GM18951 (cell line): ENCODE data around the gene MFGE8.

ENCODE experiments used
- POLR2A ChIP-seq: IDR thresholded peaks from 4 replicates; pipeline ENCODE4 v1.6.1; 2011; ENCODE audit warnings: mild to moderate bottlenecking; ENCODE audit not compliant: insufficient read length, insufficient read depth; ENCODE audit errors: extremely low read depth
- in situ Hi-C: fragments of 300-500 bp; cut with MboI; formaldehyde crosslinking; loops from one replicate; pipeline ENCODE4 v1.12.0; 2022; ENCODE audit warnings: low sequenced_read_pairs, mixed read lengths, inconsistent platforms; ENCODE audit not compliant: unreplicated experiment

Gene MFGE8

GRCh38 chr15:88909956-88910831 is 3.0 kb downstream of the MFGE8 start:
- no peak for TF ChIP-seq POLR2A
- in situ Hi-C loops: loop anchor here (5.0 kb wide), 1 partner anchor 107 kb away; no protein-coding TSS in a partner anchor

GRCh38 chr15:88908697-88909621 is 4.2 kb downstream of the MFGE8 start:
- in situ Hi-C loops: loop anchor here (5.0 kb wide), 1 partner anchor 108 kb away; no protein-coding TSS in a partner anchor
- no peak for TF ChIP-seq POLR2A

DNA sequence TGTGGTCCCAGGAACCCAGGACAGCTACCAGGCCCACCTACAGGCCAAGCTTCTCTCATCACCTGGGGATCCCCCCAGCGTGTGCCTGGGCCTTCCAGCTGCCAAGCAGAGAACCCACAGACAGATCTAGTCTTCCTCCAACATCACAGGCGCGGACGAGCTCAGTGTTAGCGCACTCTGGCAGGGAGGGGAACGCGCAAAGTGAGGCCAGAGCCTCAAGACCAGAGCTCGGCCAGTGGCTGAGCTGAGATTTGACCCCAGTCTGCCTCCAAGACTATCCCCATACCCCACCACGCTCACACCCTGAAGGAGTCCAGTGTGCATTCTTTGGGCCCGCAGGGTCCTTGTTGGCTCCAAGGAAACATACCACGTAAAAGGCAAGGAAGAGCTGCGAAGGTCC is 5.1 kb downstream of the MFGE8 start:
- no peak for TF ChIP-seq POLR2A
- in situ Hi-C loops: loop anchor here (5.0 kb wide), 1 partner anchor 109 kb away; no protein-coding TSS in a partner anchor

DNA sequence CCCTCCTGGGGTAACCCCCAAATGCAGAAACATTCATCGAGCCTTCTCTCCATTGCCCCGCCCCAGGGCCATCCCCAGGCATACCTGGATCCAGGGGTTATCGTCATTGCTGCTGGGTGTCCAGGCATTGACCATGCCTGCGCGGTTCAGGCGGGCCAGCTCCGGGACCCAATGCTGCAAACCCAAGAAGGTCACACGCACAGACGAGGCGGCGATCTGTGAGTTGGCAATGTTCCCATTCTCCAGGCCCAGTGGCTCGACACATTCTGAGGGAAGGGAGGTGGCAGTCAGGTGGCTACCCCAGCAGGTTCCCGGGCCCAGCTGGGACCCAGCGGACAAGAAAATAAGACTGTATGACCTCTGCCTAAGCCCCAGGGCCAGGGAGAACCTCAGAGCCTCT is 6.1 kb downstream of the MFGE8 start:
- TF ChIP-seq POLR2A: no peak
- in situ Hi-C loops: loop anchor here (5.0 kb wide), 1 partner anchor 110 kb away; no protein-coding TSS in a partner anchor

DNA sequence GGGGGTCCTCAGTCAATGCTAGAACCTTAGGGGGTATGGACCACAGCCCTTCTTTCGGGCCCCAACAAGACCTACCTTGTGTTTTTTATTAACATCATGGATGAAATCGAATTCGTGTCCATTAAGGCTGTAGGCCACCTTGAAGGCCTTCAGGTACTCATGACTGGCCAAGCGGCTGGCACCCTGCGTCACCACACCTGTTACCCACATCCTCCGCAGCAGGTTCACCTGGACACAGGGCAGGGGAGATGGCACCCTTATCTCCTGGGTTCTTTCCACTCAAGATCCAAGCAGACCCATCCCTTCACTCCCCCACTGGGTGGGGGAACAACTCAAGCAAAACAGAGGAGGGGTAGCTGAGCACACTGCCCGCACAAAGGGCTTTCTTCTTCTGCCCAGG is 6.6 kb downstream of the MFGE8 start:
- no peak for TF ChIP-seq POLR2A
- in situ Hi-C loops: loop anchor here (5.0 kb wide), 1 partner anchor 111 kb away; no protein-coding TSS in a partner anchor

DNA sequence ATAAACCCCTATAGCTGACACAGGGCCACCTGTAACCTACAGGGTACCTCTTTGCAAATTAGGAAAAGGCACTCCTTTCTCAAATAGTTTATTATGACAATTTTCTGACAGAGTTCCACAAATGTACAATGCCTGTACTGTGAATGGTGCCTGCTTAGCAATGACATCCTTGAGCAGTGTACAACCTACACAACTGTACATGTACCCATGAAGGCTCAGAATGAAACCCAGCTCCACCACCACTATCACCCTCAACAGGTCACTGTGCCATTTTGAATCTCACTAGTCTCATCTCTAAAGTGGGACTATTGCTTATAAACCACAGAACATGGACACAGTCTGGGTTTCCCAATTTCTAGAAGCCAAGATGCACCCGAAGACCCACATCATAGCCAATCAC is 7.0 kb downstream of the MFGE8 start:
- no peak for TF ChIP-seq POLR2A
- in situ Hi-C loops: loop anchor here (5.0 kb wide), 1 partner anchor 111 kb away; no protein-coding TSS in a partner anchor

GRCh38 chr15:88905576-88905975 is 7.6 kb downstream of the MFGE8 start:
- in situ Hi-C loops: loop anchor here (5.0 kb wide), 1 partner anchor 112 kb away; no protein-coding TSS in a partner anchor
- TF ChIP-seq POLR2A: no peak

GRCh38 chr15:88904624-88905327 is 8.4 kb downstream of the MFGE8 start:
- no peak for TF ChIP-seq POLR2A
- in situ Hi-C loops: loop anchor here (5.0 kb wide), 1 partner anchor 113 kb away; no protein-coding TSS in a partner anchor

GRCh38 chr15:88904257-88904623 is 8.9 kb downstream of the MFGE8 start:
- TF ChIP-seq POLR2A: no peak

GRCh38 chr15:88902846-88903245 is 10.3 kb downstream of the MFGE8 start:
- in situ Hi-C loops: no loop called here
- no peak for TF ChIP-seq POLR2A

More at GRCh38 chr15:88904257-88904623, 8.9 kb downstream of the MFGE8 start:
- in situ Hi-C loops: no loop called here

DNA sequence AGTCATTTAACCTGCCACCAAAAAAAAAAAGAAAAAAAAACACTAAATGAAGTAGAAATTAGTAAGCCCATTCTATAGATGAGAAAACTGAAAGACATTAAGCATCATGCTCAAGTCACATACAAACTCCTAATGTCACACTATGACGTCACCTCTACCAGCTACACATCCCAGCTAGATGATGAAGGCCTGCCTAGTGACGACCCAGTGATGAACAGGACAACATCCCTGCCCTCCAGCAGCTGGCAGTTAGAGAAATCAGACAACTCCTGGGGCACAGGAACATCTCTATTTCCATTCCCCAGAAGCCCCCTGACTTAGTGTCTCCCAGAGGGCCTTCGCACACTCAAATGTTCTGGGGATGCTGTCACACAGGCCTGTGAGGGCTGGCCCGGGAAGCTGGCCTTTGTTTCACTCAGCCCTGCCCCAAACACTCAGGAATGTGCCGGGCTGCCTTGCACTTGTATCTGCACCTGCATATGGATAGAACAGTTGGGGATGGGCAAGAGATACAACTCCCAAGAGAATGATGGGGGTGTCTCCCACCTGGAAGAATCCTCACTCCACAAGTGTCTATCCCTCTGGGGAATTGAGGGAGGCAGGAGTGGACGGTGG is 10.9 kb downstream of the MFGE8 start:
- in situ Hi-C loops: no loop called here
- TF ChIP-seq POLR2A: no peak
